Measurements from ENCODE around the gene ALAD.
"Not testable (repeated sequence)": the region's sequence is repeated elsewhere in the genome, so short reads cannot be mapped to it uniquely, and the experiment has no call there.

The ALAD gene

DNA sequence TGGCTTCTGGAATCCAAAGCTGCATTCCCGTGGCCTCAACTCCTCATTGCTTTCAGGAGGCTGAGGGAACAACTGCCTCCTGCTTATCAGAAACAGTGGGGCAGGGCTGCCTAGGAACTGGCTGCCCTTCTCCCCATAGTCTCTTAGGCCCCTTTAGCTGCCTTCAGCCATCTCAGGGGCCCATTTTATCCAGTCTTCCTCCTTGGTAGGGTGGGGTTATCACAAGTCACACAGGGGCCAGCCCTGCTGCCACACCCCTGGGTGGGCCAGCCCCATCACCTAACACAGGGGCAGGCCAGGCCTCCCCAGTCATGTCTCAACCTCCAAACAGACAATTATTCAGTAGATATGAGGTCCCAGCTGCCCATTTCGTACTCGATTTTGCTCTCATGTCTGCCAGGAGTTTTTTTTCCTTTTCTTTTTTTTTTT is 3.9 kb downstream of the ALAD start:
- DNase-seq = peak; percentile 98

DNA sequence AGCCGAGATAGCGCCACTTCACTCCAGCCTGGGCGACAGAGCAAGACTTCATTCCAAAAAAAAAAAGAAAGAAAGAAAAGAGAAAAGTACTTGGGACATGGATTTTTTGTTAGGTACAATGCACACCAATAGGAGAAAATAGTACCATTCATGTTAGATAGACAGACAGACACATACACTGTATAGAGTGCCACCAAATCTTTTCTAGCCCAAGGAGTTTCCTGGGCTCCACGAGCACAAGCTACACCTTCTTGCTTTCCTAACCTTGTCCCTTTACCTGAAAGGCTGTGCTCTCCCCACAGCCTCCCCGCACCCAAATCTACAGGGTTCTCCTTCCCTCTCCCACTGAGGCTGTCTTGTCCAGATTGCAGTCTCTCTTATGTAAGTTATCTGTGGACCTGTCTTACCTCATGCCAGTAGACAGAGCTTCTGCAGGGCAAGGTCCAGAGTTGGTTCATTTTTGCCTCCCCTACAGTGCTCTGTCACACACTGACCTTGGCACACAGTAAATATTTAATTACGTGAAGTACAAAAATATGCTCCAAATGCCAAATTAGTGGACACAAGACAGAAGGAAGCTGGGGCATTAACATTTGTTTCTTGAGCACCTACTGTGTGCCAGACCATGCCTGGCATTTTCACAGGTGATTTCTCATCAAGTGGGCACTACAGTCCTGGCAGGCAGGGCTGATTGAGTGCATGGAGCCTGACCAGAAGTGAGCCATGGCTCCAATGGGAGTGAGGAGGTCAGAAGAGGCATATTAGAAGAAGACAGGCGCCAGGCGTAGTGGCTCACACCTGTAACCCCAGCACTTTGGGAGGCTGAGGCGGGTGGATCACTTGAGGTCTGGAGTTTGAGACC is 5.9 kb downstream of the ALAD start:
- no peak for DNase-seq

DNA sequence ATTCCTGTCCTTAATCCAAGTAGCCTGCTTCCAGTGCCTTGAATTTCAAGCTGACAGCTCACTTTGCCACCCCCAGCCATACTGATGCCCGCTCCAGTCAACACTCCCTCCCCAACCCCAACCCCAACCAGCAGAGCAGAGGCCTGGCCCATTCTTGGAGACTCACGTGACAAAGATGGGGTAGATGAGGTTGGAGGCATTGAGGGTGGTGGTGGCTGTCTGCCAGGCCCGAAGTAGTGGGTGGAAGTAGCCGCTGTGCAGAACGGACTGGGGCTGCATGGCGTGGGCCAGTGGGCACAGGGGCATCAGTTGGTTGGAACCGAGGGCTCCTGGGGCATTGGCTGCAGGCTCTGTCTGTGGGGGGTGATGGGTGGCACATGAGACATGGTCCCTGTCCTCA is 7.8 kb downstream of the ALAD start:
- no peak for DNase-seq

DNA sequence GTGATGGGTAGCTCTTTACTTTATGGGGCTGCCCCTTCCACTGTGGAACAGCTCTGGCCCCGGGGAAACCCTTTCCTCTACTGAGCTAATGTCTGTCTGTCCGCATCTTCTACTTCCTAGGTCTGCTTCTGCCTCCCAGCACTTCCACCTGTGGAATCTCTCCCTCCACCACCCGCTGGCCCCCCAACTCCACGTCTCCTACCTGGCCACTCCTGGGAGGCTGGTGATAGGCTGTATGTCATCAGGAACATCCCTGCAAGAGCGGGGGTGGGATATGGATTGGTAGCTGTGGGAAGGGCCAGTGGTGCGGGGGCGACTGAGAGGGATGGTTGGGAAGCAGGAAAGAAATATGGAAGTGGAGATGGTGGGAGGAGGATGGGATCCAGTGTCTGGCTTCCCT is 9.2 kb downstream of the ALAD start:
- DNase-seq = no peak

DNA sequence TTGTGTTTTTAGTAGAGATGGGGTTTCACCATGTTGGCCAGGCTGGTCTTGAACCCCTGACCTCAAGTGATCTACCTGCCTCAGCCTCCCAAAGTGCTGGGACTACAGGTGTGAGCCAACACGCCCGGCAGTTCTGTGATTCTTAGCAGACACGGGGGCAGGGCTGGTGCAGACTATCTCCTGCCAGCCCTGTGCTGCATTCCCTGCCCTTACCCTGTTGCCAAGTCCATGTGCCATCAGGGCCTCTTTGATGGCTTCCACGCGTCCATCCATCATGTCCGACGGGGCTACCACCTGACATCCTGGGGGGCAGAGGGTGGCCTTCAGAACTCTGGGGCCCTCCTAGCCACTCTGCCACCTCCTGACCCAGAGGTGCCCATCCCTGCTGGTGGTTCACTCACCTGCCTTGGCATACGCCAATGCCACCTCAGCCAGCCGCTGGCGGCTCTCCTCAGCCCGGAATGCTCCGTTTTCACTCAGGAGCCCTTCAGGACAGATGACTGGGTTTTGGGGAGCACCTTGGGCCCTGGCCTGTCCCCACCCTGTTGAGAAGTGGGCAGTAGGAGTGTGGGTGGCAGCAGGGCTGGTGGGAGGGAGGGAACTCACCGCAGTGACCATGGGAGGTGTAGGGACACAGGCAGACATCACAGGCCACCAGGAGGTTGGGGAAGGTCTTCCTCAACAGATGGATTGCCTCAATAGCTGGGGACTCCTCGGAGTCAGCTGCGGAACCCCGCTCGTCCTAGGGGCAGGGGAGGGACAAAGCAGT is 10.7 kb downstream of the ALAD start:
- no peak for DNase-seq

DNA sequence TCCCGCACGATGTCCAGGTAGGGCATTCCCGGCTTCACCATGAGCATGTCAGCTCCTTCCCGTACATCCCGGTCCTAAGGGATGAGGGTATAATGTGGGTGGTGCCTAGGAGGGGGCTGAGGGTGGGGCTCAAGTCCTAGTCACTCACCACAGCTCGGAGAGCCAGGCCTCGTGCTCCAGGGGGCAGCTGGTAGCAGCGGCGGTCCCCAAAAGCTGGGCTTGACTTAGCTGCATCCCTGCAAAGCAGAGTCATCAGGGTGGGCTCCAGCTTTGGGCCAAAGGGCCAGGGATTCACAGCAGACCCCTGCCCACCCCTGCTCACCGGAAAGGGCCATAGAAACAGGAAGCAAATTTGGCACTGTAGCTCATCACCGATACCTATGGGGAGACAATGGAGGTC is 11.6 kb downstream of the ALAD start:
- no peak for DNase-seq

DNA sequence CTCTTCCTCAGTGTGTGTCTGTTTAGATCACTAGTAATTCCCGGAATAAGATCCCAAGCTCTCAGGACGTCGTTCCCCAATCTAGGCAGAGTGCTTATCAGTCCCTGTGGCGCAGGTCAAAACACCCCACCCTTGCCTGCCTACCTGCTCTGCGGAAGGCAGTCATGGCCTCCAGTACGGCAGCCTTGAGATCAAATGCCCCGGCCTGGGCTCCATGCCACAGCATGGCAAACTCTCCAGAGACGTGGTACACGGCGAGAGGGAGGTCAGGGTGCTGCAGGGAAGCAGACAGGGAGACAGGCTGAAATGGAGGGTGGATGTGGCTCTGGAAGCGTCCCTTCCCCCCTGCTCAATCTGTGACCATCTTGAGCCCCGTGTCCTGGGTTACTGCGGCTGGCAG is 12.3 kb downstream of the ALAD start:
- no peak for DNase-seq

DNA sequence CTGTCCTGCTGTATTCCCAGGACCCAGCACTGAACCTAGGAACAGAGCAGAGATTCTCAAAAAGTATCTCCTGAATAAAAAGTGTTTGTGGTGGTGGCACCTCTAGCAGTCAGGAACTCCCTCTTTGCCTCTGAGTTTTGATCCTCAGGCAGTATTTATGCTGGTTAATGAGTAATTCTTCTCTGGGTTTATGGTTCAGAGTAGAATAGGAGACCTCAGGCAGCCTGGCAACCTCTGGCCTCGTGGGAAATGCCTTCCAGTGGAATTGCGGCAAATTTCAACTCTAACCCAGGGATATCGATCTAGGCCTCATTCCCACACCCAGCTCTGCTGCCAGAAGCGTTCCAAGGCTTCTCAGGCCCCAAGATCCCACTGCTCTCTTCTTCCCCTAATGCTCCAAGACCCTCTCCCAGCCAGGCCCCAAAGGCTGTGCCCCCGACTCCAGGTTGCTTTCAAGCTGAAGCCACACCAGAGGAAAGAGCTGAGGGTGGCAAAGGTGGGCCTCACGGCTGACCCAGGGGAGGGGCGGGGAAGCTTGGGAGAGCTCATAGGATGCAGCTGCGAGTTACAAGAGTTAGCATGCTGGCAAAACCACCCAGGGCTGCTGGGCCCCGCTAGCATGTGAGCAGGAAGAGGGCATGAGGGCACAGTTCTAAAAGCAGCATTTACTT is 13.4 kb downstream of the ALAD start:
- no peak for DNase-seq

DNA sequence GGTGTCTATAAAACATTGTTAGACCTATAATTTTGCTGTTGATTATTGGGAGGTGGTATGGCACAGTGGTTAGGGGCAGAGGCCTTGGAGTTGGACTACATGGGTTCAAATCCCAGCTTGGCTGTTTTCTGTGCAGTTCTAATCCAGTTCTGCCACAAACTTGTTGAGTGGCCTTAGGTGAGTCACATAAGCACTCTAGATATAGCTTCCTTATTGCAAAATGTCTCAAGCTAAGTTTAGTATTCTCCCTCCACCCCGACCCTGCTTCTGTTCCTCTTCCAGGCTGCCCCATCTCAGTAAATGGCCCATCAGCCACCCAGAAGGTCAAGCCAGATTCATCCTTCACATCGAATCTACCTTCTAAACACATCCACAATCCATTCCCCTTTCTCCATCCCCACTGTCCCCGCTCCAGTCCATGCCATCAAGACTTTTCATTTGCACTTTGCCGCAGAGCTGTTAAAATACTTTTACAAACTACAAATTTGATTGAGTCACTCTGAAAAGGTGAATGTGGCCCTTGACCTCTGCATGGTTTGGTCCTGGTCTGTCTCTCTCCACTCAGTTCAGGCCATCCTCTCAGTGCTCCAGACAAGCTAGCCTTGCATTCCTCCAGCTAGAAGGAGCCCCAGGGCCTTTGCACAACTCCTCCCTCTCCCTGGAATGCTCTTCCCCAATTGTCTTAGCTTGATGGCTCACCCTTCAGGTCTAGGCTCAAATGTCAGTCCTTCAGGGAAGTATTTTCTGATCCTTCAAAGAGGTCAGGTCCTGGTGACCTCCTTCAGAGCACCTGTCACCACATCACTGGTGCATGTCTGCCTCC is 14.3 kb downstream of the ALAD start:
- no peak for DNase-seq

DNA sequence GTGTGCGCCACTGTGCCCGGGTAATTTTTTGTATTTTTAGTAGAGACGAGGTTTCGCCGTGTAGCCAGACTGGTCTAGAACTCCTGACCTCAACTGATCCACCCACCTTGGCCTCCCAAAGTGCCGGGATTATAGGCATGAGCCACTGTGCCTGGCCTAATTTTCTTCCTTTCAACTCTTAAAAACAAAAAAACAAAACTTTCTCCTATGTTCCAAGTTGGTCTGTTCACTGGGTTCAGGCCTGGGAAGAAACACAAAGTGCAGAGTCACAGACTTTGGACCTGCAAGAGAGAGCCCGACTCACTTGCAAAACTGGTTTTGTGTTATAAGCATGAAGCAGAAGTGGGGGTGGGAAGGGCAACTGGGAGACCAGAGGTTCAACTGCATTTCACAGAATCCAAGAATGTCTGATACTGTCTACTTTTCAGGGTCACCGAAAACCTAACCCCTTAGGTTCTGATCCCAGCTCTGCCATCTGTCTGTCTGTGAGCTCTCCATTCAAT is 19.1 kb downstream of the ALAD start:
- DNase-seq = no peak

DNA sequence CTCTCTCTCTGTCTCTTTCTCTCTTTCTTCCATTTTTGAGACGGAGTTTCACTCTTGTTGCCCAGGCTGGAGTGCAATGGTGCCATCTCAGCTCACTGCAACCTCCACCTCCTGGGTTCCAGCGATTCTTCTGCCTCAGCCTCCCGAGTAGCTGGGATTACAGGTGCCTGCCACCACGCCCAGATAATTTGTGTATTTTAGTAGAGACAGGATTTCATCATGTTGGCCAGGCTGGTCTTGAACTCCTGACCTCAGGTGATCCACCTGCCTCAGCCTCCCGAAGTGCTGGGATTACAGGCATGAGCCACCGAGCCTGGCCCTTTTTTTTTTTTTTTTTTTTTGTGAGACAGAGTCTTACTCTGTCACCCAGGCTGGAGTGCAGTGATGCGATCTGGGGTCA is 19.6 kb downstream of the ALAD start:
- not testable (repeated sequence) for DNase-seq

DNA sequence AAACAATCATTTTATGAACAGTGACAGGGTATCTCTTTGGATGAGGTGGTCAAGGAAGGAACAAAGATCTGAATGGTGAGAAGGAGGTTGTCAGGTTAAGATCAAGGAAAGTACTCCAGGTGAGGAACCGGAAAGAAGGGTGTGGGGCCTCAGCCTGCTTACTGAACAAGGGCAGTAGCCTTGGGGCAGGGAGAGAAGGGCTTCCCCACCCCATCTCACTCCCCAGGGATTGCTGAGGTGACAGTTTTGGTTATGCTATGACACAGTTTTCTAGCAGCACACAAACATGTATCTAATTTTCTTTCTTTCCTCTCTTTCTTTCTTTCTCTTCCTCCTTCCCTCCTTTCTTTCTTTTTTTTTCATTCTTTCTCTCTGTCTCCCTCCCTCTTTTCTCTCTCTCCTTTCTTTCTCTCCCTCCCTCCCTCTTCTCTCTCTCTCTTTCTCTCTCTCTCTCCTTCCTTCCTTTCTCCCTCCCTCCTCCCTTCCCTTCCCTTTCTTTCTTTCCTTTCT is 20.2 kb downstream of the ALAD start:
- DNase-seq = no peak

DNA sequence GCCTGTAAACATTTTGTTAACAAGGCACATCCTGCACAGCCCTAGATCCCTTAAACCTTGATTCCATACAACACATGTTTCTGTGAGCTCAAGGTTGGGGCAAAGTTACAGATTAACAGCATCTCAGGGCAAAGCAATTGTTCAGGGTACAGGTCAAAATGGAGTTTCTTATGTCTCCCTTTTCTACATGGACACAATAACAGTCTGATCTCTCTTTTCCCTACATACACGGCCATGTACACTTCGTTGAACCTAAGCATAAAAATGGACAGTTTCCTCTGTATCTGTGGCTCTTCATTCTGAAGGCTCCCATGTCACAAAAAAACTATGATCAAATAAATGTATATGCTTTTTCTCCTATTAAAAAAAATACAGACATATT is 21.3 kb downstream of the ALAD start:
- not testable (repeated sequence) for DNase-seq

DNA sequence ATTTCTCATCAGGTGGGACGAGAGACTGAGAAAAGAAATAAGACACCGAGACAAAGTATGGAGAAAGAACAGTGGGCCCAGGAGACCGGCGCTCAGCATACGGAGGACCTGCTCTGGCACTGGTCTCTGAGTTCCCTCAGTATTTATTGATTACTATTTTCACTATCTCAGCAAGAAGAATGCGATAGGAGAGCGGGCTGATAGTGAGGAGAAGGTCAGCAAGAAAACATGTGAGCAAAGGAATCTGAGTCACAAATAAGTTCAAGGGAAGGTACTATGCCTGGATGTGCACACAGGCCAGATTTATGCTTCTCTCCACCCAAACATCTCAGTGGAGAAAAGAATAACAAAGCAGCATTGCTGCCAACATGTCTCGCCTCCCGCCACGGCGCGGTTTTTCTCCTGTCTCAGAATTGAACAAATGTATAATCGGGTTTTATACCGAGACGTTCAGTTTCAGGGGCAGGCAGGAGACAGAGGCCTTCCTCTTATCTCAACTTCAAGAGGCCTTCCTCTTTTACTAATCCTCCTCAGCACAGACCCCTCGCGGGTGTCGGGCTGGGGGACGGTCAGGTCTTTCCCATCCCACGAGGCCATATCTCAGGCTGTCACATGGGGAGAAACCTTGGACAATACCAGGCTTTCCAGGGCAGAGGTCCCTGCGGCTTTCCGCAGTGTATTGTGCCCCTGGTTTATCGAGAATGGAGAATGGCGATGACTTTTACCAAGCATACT is 21.8 kb downstream of the ALAD start:
- peak; percentile 71 for DNase-seq

DNA sequence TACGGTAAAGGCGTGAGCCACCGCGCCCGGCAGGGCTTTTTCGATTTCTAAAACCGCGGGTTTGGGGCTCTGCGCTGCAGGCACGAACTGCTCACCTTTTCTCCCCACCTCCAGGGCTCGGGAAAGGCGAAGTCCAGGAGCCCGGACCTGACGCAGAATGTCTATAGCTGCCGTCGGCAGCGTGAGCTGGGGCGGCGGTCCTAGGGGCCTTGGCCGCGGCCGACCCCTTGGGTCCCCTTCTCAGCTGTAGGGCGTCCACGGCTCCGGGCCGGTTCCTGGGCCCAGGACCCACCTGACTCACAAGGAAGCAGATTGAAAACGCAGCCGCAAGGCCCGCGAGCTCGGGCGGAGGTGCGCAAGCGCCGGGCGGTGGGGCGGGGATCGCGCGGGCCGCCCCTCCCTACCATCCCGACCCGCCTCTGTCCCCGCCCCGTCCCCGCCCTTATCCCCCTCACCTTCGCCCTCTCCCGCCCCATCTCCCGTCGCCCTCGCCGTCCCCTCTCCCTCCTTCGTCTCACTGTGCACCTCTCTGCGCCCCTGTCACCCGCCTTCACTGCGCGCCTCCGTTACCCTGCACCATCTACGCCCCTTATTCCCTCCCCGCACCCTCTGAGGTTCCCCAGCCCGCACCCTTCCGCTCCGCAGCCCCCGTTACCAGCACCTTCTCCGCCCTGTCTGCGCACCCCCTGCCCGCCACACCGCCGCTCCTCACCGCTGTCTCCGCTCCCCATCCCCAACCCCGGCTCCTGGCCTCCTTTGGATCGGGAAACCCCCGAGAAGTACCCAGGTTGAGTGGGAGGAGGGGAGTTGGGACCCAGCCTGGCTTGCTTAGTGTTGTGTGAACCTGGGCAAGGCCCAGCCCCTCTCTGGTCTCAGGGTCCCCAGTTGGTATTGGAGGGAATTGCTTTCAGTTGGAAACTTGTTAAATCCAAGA is 24.2 kb downstream of the ALAD start, which contains the start of gene HDHD3:
Gene HDHD3 (minus strand): TSS at position 353 of the 934 bp plus-strand sequence. CDS start 2,632 bp downstream, outside the sequence.
- DNase-seq = peak; percentile 81

DNA sequence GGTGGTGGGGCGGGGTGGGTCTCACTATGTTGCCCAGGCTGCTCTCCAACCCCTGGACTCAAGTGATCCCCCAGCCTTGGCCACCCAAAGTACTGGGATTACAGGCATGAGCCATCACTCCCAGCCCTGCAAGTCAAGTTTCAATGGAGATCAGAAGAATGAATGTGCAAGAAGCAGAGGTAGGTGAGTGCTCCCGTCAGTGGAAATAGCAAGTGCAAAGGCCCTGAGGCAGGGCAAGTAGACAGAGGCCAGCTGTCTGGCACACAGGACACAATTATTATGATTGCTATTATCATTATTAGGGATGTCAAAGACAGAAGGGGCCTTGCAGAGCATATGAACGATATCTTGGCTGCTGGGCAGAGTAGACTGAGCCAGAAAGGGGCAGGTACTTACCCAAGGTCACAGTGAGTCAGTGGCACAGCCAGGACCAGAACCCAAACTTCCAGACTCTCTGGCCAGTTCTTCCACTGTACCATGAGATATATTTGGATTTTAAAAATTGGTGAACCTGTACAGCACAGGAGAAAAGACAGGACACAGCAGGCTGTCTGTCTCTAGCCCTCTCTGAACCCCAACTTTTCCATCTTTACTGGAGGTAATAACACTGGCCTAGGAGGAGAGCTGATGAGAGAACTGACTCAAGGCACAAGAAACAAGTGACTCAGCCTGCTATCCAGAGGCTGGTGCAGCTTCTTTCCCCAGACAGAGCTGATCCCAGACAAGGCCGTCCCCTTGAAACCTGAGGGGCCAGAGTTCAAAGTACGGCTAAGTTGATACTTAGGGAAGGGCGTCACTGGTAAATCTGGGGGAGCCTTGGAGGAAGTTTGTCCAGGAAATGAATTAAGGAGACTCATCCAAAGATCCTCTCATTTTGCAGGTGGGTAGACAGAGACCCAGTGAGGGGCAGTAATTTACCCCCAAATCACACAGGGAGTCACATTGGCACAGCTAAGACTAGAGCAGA is 25.7 kb downstream of the ALAD start:
- DNase-seq = no peak

DNA sequence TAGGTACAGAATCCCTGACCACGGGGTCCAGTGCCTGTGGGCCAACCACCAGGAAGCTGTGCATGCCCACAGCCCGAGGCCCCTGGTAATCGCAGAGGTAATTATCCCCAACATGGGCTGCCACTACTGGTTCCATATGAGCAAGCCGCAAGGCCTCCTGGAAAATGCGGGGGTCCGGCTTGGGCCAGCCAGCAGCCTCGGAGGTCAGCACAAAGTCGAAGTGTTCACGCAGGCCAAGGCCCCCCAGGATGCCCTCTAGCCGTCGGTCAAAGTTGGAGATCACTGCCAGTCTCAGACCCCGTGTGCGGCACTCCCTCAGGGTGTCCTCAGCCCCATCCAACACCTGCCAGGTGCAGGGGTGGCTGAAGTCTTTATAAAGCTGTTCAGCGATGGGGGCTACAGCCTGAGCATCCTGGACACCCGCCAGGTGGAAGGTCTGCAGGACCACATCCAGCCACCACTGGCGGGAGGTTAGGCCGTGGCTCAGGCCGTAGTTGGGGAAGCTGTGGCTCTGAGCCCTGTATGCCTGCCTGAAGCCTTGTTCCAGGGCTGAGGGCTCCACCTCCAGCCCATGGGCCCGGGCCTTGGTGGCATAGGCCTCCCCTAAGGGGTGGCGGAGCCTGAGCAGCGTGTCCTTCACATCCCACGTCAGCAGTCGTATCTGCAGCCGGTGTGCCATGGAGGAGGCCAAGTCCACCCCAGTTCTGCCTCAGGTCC is 27.2 kb downstream of the ALAD start:
- DNase-seq = no peak

DNA sequence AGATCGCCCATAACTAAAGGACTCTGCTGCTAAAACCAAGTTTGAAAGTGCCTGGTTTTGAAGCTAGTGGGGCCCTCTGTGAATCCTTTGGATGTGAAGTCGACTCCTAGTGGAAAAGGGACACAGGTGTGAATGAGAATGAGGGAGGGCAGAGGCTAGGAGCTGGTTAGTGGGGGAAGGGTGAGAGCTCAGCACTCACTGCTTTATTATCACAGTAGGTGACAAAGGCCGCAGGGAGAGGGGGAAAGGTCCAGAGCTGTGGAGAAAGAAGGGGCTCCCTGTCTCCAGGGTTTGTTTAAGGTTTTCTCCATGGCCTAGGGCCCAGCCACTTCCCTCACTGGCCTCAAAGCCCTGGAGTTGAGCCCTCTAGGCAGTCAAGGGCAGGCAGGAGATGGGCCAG is 27.8 kb downstream of the ALAD start:
- no peak for DNase-seq
